ENCODE data around the gene AGBL4.

DNA sequence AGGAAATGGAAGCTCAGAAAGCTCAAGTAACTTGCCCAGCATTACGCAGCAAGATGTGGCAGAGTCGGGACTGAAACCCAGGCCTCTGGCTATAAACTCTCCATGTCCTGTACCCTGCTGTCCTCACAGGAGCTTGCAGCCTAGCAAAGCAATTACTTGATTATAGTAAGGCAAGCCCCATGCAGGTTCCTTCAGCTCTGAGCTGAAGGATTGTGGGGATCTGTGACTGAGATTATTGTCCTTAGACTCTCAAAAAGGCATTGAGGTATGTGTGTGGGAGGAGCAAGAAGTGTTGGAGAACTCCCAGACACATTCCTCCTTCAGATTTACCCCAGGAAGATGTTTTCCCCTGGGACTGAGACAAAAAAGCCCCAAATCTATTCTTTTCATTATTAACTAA, 1427.7 kb downstream of the AGBL4 start:
- no peak for TF ChIP-seq YY1 (IDR thresholded peaks at IDR 0.05; ENCODE audit: extremely low read depth, insufficient replicate concordance, low read depth, low read length)
- TF ChIP-seq CTCF (IDR thresholded peaks at IDR 0.05 in 2 of 3, conservative IDR thresholded peaks at IDR 0.05 in 1 of 3; ENCODE audit: borderline replicate concordance in 1 of 3, insufficient read depth in 1 of 3, low read depth in 2 of 3, low read length in 2 of 3), result no peak
- TF ChIP-seq ZNF274 (IDR thresholded peaks at IDR 0.05; ENCODE audit: low read depth, low read length), result no peak

Data from HCT116 (cell line).